A549 (cell line): Measurements from ENCODE around the gene PRR7.
A peak's percentile ranks its signal among the peaks of the same experiment; 100 is the strongest.

Experiments used
- BHLHE40 ChIP-seq: IDR thresholded peaks from 2 replicates; pipeline ENCODE4 v1.6.1; 2012; ENCODE audit warnings: low read depth, low read length, inconsistent platforms
- CEBPB ChIP-seq, 2 experiments: fragments of >200 bp in 1 of 2; sonication (Bioruptor Twin) in 1 of 2; formaldehyde crosslinking in 1 of 2; IDR thresholded peaks; 2 replicates each; pipeline ENCODE4 v1.6.1; 2012 to 2016
- CTCF ChIP-seq: fragments of >200 bp; sonication (Bioruptor Twin); formaldehyde crosslinking; IDR thresholded peaks from 3 replicates; pipeline ENCODE4 v1.5.1; 2016
- MAX ChIP-seq: IDR thresholded peaks from 2 replicates; pipeline ENCODE4 v1.6.1; 2012
- MAZ ChIP-seq: fragments of 150-350 bp; IDR thresholded peaks from 2 replicates; pipeline ENCODE4 v1.6.1; 2014; ENCODE audit warnings: antibody characterized with exemption, low read depth, low read length, borderline replicate concordance
- MYC ChIP-seq: IDR thresholded peaks from 2 replicates; pipeline ENCODE4 v1.6.1; 2012; ENCODE audit warnings: mild to moderate bottlenecking, inconsistent platforms, low read length, improper control_type of control experiment, borderline replicate concordance
- RARB ChIP-seq: fragments of 250-450 bp; sonication (Bioruptor Pico); IDR thresholded peaks from 2 replicates; pipeline ENCODE4 v1.8.0; 2021; ENCODE audit warnings: mild to moderate bottlenecking, moderate library complexity
- REST ChIP-seq: fragments of 200-600 bp; sonication (generic); IDR thresholded peaks from 2 replicates; pipeline ENCODE4 v1.6.1; 2016; ENCODE audit warnings: antibody characterized with exemption, mild to moderate bottlenecking, moderate library complexity
- RFX5 ChIP-seq: fragments of 450-650 bp; IDR thresholded peaks from 2 replicates; pipeline ENCODE4 v1.7.1; 2014; ENCODE audit warnings: antibody characterized with exemption, mild to moderate bottlenecking, moderate library complexity
- SMC3 ChIP-seq: fragments of >200 bp; sonication (Bioruptor Twin); formaldehyde crosslinking; IDR thresholded peaks from 3 replicates; pipeline ENCODE4 v1.6.1; 2018; ENCODE audit warnings: inconsistent platforms
- SREBF2 ChIP-seq: fragments of 450-650 bp; IDR thresholded peaks from 2 replicates; pipeline ENCODE4 v1.6.1; 2014; ENCODE audit warnings: mild to moderate bottlenecking, moderate library complexity

- TF ChIP-seq CEBPB (IDR thresholded peaks at IDR 0.05): no peak
- no peak for TF ChIP-seq CTCF
- TF ChIP-seq RARB: no peak
- TF ChIP-seq MAX: peak; percentile 56
- TF ChIP-seq SREBF2: no peak
- no peak for TF ChIP-seq SMC3
- no peak for TF ChIP-seq BHLHE40
- TF ChIP-seq MAZ: no peak
- TF ChIP-seq REST: no peak
- TF ChIP-seq RFX5: no peak
- no peak for TF ChIP-seq MYC
Observed at GRCh38 chr5:177446200-177447065, at the start of gene PRR7.
